ENCODE measurements around the gene EFEMP1.

The EFEMP1 gene

DNA sequence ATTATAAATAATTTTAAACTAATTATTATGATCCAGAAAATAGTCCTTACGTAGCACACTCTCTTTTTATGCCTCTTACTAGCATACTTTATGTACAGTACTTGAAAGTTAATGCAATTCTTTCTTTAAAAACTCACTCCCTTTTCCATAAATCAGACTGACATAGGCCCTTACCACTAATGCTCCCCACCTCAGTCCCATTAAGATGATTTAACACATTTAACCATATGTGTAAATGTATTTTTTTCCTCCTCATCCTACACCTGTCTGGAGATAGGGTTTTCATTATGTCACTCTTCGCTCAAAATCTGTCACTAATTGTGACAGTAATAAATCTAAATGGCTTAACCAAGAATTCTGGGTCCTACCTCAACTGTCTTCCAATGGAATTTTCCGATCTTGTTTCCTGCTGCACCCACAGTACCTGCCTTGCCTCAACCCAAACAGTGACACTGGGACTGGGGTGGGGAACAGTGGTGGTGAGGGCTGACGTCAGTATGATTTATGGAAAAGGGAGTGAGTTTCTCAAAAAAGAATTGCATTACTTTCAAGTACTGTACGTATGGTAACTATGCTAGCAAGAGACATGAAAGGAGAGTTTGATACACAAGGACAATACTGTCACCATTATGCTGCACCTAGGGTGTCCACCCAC lies 25.1 kb downstream of the EFEMP1 start:
- DNase-seq (ENCODE audit: low read depth) = no peak

DNA sequence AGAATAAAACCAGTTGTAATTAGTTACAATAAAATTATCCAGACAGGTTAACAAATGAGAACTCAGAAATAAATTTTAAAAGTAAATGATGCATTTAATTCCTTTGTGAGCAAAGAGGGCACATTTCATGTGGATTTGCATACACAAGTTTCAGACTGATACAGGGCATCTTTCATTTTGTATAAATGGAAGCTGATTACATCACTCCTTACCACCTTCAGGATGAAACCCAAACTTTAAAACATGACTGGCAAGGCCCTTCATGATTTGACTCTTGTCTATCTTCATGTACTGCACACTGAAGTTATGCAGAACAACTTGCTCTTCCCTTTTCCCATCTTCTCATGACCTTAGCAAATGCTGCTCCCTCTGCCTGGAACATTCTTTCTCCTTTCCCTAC lies 26.9 kb downstream of the EFEMP1 start:
- DNase-seq (ENCODE audit: low read depth) = no peak

DNA sequence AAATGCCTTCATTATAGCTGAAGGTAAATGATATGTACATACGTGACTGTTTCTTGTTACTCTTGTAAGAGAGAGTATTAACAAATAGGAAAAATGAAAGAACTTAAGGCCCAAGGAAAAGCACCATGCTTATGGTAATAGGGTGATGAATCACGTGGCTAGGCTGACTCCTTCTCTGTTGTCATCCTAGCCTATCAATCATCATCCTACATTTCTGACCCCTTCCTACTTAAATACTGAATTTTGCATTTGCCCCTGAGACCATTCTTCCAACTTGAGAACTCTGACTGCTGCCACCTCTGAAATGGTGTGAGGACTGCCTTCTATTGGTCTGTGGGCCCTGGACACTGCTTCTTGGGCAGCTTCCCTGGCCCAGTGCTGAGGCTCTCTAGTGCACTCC lies 28.9 kb downstream of the EFEMP1 start:
- DNase-seq (ENCODE audit: low read depth) = no peak

DNA sequence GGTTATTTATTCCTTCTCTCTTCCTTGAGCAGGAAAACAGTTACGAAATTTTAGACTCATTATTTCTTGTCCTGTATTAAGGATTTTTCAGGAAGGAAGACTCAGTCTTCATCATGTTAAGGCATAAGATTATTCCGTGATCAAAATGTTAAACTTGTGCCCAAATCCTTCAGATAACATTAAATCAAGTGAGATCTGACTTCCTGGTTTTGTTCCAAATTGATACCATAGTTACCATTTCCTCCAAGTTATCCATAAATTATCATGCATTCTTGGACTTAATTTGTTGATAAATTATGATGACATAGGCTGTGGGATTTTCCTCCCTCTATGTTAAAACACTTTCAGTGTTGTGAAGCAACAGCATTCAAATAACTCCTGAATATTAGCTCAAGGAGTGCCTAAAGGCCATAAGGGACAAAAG lies 31.9 kb downstream of the EFEMP1 start:
- no peak for DNase-seq (ENCODE audit: low read depth)

DNA sequence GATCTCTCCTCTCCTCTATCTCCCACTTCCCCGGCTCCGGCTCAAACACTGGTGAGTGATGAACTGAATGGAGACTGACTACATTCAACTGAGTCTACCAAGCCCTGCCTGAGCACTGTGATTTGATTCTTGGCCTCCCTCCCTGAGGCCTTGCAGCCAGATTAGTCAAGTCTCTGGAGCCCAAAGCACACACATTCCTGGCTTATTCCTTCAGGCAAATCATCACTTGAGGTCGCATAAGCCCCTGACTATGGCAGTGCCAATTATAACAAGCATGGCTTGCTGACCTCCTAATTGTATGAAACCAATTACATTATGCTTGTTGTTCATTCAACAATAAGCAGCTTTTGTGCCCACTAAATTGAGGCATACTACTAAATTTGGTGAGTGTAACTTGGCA lies 34.6 kb downstream of the EFEMP1 start:
- no peak for DNase-seq (ENCODE audit: low read depth)

DNA sequence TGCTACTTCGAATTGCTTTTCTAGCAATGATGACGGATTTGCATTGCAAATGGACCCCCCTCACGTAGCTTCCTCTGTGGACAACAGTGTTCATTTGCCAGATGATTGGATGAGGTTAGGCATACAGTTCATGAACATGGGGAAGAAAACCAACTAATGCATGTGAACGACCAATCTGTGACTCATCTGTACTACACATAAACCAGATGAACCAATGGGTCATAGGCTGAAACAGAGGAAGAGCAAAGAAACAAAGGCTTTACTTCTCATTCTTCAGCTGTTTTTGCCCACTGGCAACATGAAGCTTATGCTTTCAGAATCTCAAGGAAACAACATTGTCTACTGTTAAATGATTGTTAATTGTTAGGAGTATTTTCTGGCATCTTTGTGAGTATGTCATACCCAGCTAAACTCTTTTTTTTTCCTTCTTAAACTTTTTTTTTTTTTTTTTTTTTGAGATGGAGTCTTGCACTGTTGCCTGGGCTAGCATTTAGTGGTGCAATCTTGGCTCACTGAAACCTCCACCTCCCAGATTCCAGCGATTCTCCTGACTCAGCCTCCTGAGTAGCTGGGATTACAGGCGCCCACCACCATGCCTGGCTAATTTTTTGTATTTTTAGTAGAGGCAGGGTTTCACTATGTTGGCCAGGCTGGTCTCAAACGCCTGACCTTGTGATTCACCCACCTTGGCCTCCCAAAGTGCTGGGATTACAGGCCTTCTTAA lies 35.5 kb downstream of the EFEMP1 start:
- no peak for DNase-seq (ENCODE audit: low read depth)

GRCh38 chr2:55887351-55887750 lies 36.2 kb downstream of the EFEMP1 start:
- DNase-seq (ENCODE audit: low read depth) = no peak

- no peak for DNase-seq (ENCODE audit: low read depth)
These were observed 37.7 kb downstream of the EFEMP1 start for GRCh38 chr2:55885944-55886281.

- DNase-seq (ENCODE audit: low read depth) = no peak
These were observed 38.2 kb downstream of the EFEMP1 start for GRCh38 chr2:55885127-55885943.

DNA sequence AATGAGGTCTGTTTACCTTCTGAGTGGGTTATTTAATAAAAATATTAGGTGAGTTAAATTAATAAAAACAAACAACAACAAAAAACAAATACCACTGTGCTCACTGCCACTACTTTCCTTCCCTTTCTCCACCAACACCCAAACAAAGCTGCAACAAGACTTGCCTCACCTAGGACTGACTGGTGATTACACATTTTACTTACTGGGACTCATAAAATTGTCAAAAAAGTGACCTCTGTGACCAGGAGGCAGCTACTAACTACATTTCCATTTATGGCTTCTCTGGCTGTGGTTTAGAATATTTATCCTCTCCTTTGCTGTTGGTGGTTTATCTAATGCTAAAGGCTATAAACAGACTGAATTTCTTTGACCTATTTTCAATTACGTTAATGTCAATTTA lies 39.8 kb downstream of the EFEMP1 start:
- DNase-seq (ENCODE audit: low read depth) = no peak

GRCh38 chr2:55883357-55883756 lies 40.2 kb downstream of the EFEMP1 start:
- DNase-seq (ENCODE audit: low read depth) = no peak

GRCh38 chr2:55882954-55883353 lies 40.6 kb downstream of the EFEMP1 start:
- no peak for DNase-seq (ENCODE audit: low read depth)

DNA sequence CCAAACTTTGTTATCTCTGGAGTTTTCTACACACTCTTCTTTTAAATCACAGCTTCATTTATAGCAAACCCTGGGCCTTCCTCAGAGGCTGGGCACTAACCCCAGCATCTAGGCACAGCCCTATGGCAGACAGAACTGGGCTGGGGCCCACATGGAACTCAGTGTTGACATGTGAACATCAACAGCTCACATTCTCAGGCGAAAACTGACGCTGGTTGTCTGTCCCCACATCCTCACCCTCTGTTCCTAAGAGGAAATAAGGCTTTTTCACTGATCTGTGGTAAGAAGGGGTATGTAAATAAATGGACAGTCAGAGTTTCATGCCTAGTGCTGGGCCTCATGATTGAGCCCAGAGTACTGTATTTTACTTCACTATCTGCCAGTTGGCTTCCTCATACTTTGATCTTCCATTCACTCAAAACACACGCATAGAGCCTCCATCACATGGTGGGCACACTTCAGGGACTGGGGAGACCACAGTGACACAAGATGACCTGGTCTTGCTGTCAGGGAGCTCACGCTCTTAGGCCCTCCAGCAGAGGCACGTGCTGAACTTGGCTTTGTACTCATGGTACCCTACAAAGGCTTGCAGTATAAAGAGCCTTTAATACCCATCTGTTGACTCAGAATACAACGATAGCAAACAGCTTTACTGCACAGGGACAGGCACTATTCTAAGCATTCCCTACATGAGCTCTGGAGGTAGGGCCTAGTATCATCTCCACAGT lies 43.0 kb downstream of the EFEMP1 start:
- no peak for DNase-seq (ENCODE audit: low read depth)

DNA sequence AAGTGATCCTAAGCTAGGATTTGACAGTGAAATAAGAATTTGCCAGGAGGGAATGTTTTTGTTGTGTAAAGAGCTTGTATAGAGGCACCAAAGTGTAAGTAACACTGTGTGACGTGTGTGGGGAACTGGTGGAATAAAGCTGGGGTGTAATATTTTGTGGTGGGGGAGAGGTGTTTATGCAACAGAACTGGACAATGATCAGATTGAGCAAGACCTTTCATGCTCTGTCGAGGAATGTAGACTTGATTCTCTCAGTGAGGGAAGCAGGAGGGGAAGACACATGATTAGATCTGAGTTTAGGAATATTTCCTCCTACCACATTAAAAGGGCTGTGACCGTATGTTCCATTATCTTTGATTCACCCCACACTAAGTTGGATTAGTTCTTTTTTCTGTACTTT lies 43.6 kb downstream of the EFEMP1 start:
- no peak for DNase-seq (ENCODE audit: low read depth)

DNA sequence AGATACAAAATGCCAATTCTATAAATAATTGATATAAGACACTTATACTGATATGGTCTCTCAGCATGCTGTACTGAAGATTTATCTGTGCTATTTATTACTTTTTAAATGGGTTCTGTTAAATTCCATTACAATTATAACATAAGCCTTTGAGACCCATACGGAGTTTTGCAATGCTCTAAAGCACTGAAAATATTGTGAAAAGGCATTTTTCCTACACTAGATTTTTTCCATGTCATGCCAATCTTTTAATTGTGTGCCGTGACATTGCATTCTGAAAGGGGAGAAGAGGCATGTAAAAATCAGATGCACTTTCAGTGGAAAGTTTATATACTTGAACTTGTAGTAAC lies 46.5 kb downstream of the EFEMP1 start:
- no peak for DNase-seq (ENCODE audit: low read depth)

- DNase-seq (ENCODE audit: low read depth) = no peak
These were observed 47.0 kb downstream of the EFEMP1 start for GRCh38 chr2:55876429-55877086.

DNA sequence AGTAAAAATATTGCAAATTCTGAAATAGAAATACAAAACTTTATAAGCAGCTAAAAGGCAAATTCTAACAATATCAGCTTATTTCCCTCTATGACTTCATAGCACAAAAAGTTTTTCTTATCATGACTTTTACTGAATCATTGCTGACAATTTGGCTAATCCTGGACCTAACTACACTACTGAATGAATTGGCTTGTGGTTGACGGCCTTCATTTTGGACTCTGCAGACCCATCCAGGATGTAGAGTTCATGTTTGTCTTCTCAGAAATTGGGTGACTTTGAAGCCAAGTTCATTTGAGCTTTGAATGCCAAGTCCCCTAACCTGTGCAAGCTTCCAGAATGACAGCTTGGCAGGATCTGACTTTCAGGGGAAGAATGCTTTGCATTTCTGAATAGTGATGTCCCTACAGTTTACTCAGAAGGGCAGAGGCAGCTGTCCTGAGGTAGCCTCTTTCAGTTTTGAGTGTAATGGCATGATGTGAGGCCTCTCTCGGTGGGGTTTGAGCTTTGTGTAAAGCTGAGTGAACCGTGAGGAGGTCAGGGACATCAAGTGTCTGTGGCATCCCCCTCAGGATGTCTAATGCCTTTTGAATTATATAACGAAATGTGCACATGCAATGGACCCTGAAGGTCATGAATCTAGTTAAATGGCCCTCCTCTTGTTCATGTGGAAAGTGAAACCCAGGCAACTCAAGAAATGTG lies 48.0 kb downstream of the EFEMP1 start:
- DNase-seq (ENCODE audit: low read depth) = no peak

- no peak for DNase-seq (ENCODE audit: low read depth)
These were observed 49.2 kb downstream of the EFEMP1 start for GRCh38 chr2:55874338-55874737.

- DNase-seq (ENCODE audit: low read depth) = no peak
These were observed 51.9 kb downstream of the EFEMP1 start for GRCh38 chr2:55871637-55872036.

GRCh38 chr2:55869637-55870325 lies 53.8 kb downstream of the EFEMP1 start:
- DNase-seq (ENCODE audit: low read depth) = no peak
